Prostate gland (tissue), 2 donors: ENCODE results near the gene PLOD2.

ENCODE experiments used
- CTCF ChIP-seq, 4 experiments: fragments of 200-600 bp in 2 of 4; fragments of 450-650 bp in 2 of 4; sonication (generic) in 2 of 4; IDR thresholded peaks; 1 replicate in 3 of 4; 2 replicates in 1 of 4; pipeline ENCODE4 v1.5.1; 2016 to 2019; ENCODE audit warnings: antibody characterized with exemption in 4 of 4, mild to moderate bottlenecking in 2 of 4, moderate library complexity in 2 of 4
- POLR2A ChIP-seq: fragments of 450-650 bp; IDR thresholded peaks from one replicate; pipeline ENCODE4 v1.6.1; 2016; ENCODE audit warnings: antibody characterized with exemption, mild to moderate bottlenecking
- POLR2AphosphoS5 ChIP-seq: sonication (generic); formaldehyde crosslinking; IDR thresholded peaks from one replicate; pipeline ENCODE4 v1.6.1; 2017; ENCODE audit warnings: antibody characterized with exemption

GRCh38 chr3:146067048-146067447, 93.9 kb downstream of the PLOD2 start:
- TF ChIP-seq POLR2A = no peak
- TF ChIP-seq CTCF (IDR thresholded peaks at IDR 0.05) = no peak
- no peak for TF ChIP-seq POLR2AphosphoS5
